K562 (cell line): ENCODE data around the gene ZNF318. TPM values are rescaled to one million over a fixed set of nuclear protein-coding genes. Genes with fewer than 3 reads are reported as not detected.

ENCODE experiments used
- ATAC-seq: fragments of 200-7000 bp; cut with Tn5 transposase; 3 replicates; pipeline ENCODE4 v1.9.1; 2020; ENCODE audit warnings: moderate library complexity
- BruUV-seq: library from RNA; stranded (reverse); fragments of 400-500 nt; replicated peaks from 2 replicates; lab custom pipeline; 2021; lab: Mats Ljungman, UMichigan
- CTCF ChIA-PET: fragments of 300-600 bp; formaldehyde crosslinking; extraction: SDS; loops from one replicate; lab custom pipeline; 2021; ENCODE audit warnings: low intra/inter-chr PET ratio; lab: Yijun Ruan, JAX
- POLR2A ChIA-PET: fragments of 300-600, 350-650 bp; sonication (Branson Sonifier 250); formaldehyde crosslinking; extraction: SDS; loops from one replicate; lab custom pipeline; 2021; ENCODE audit warnings: antibody characterized with exemption, inconsistent platforms; lab: Yijun Ruan, JAX
- DNase-seq, 4 experiments: peaks; one replicate each; pipeline versions ENCODE4 v3.0.0 to v3.0.0-alpha.2; 2011 to 2018; ENCODE audit warnings: low spot score in 3 of 4, mixed read lengths in 3 of 4; ENCODE audit errors: extremely low read depth in 1 of 4
- FAIRE-seq: peaks from 2 replicates; lab custom pipeline; 2011; peaks lifted over from hg19 to GRCh38; lab: Jason Lieb, UNC
- H2AFZ ChIP-seq: 2 replicates; pipeline ENCODE4 v1.6.0; 2011; ENCODE audit warnings: low read depth, low read length, control low read depth, inconsistent platforms
- H3K27ac ChIP-seq: fragments of 200-600 bp; 3 replicates; pipeline ENCODE4 v1.8.0; 2011; ENCODE audit warnings: low read depth, mild to moderate bottlenecking, control low read depth, inconsistent platforms, low read length, moderate library complexity, mixed read lengths; ENCODE audit errors: extremely low read depth
- H3K27me3 ChIP-seq, 2 experiments: fragments of 300-600 bp in 1 of 2; 2 replicates in 1 of 2; 3 replicates in 1 of 2; pipeline versions ENCODE4 v1.6.0 to v1.8.0; 2011; ENCODE audit warnings: inconsistent platforms in 2 of 2, low read length in 2 of 2, mild to moderate bottlenecking in 1 of 2, mixed read lengths in 1 of 2, moderate library complexity in 1 of 2; ENCODE audit not compliant: control insufficient read depth in 2 of 2, insufficient read depth in 2 of 2
- H3K36me3 ChIP-seq: fragments of 300-600 bp; 3 replicates; pipeline ENCODE4 v1.8.0; 2011; ENCODE audit warnings: mild to moderate bottlenecking, low read length, inconsistent platforms; ENCODE audit not compliant: control insufficient read depth, insufficient read depth
- H3K4me1 ChIP-seq, 2 experiments: fragments of 200-600 bp in 1 of 2; replicated peaks in 1 of 2; 2 replicates in 1 of 2; 3 replicates in 1 of 2; pipeline versions ENCODE4 v1.5.1 to v1.8.0; 2011; ENCODE audit warnings: inconsistent platforms in 2 of 2, low read length in 2 of 2, mild to moderate bottlenecking in 1 of 2, mixed read lengths in 1 of 2, moderate library complexity in 1 of 2; ENCODE audit not compliant: control insufficient read depth in 2 of 2, insufficient read depth in 2 of 2
- H3K4me2 ChIP-seq: 2 replicates; pipeline ENCODE4 v1.6.1; 2011; ENCODE audit warnings: low read length, control low read depth, inconsistent platforms, mixed read lengths; ENCODE audit not compliant: insufficient read depth
- H3K4me3 ChIP-seq: fragments of 200-600 bp; sonication (generic), shearing (Covaris generic); 2 replicates; pipeline ENCODE4 v1.5.1; 2016; ENCODE audit warnings: control low read depth, inconsistent platforms
- H3K79me2 ChIP-seq: fragments of 200-600 bp; 3 replicates; pipeline ENCODE4 v1.8.0; 2011; ENCODE audit warnings: low read length, inconsistent platforms; ENCODE audit not compliant: control insufficient read depth, insufficient read depth
- H3K9ac ChIP-seq, 2 experiments: 2 replicates each; pipeline versions ENCODE4 v1.6.0 to v1.6.1; 2011; ENCODE audit warnings: low read depth in 2 of 2, low read length in 2 of 2, control low read depth in 1 of 2, inconsistent platforms in 1 of 2, mild to moderate bottlenecking in 1 of 2, mixed read lengths in 1 of 2; ENCODE audit not compliant: insufficient read depth in 1 of 2
- H3K9me1 ChIP-seq: one replicate; pipeline ENCODE4 v1.6.0; 2011; ENCODE audit warnings: inconsistent platforms, mild to moderate bottlenecking, low read length, moderate library complexity; ENCODE audit not compliant: control insufficient read depth, insufficient read depth
- H3K9me3 ChIP-seq: replicated peaks from 2 replicates; pipeline ENCODE4 v1.5.1; 2011; ENCODE audit warnings: low read depth, low read length, inconsistent platforms; ENCODE audit not compliant: control insufficient read depth, insufficient read depth
- H4K20me1 ChIP-seq: replicated peaks from 2 replicates; pipeline ENCODE4 v1.6.1; 2011; ENCODE audit warnings: low read length, inconsistent platforms, mixed read lengths; ENCODE audit not compliant: control insufficient read depth, insufficient read depth
- NFIC ChIP-seq: fragments of 450-650 bp; IDR thresholded peaks from 2 replicates; pipeline ENCODE4 v1.6.1; 2017; ENCODE audit warnings: mild to moderate bottlenecking, inconsistent platforms
- RBM17 ChIP-seq: fragments of 200-400 bp; formaldehyde crosslinking; IDR thresholded peaks from 2 replicates; pipeline ENCODE4 v1.6.1; 2017; ENCODE audit warnings: low read depth, mild to moderate bottlenecking, low read length, borderline replicate concordance
- SNRNP70 ChIP-seq: fragments of 200-400 bp; formaldehyde crosslinking; optimal IDR thresholded peaks from 2 replicates; pipeline ENCODE3; 2017; ENCODE audit warnings: low read depth, low read length
- ZFP36 ChIP-seq: fragments of 150-350 bp; IDR thresholded peaks from 2 replicates; pipeline ENCODE4 v1.6.1; 2018; ENCODE audit warnings: low read length, low read depth; ENCODE audit not compliant: partially characterized antibody
- WGBS: fragments of 100-300 bp; shearing (Covaris generic); methylation state at CpG from one replicate; pipeline ENCODE4 v1.1.6; 2016; ENCODE audit warnings: low coverage, mixed read lengths; ENCODE audit not compliant: insufficient coverage; ENCODE audit errors: missing lambda C conversion rate; 5-methylcytosine and 5-hydroxymethylcytosine counted together
- in situ Hi-C: fragments of 300-500 bp; cut with MboI; formaldehyde crosslinking; loops from 4 replicates; pipeline ENCODE4 v1.15.0; 2018; ENCODE audit warnings: inconsistent platforms, mixed read lengths
- intact Hi-C: fragments of 100-400 bp; cut with micrococcal nuclease; formaldehyde crosslinking; loops from 2 replicates; pipeline ENCODE4 v1.14.2; 2022
- polyA plus RNA-seq, 8 experiments: library from polyadenylated mRNA; depleted of rRNA in 4 of 8; stranded (reverse) in 5 of 8; unstranded in 3 of 8; fragments of >200 nt; fragmentation: Nextera tagmentation in 2 of 8; fragmentation: Illumina TruSeq in 1 of 8; extraction: Ambion mirVana in 2 of 8; extraction: Trizol in 1 of 8; gene quantifications; 2 replicates each; pipeline versions ENCODE4 v1.2.1 to v1.2.3, GENCODE V29; 2011 to 2014; ENCODE audit warnings: inconsistent platforms in 1 of 8, missing spikeins in 1 of 8
- total RNA-seq, 7 experiments: library from RNA; depleted of rRNA in 6 of 7; stranded (reverse); fragments of >200 nt in 6 of 7; fragmentation: Illumina TruSeq in 2 of 7; extraction: Trizol in 2 of 7; gene quantifications; 2 replicates each; pipeline versions ENCODE4 v1.2.1 to v1.2.3, GENCODE V29; 2011 to 2021; ENCODE audit warnings: low replicate concordance in 1 of 7

ZNF318 gene
- total and polyA plus RNA-seq, 9 of the 15 experiments (the other 6 are each of a cell fraction or from before 2014, with no cell fraction given) = 3.2 to 19.0 (median 9.2) TPM

- Histone ChIP-seq H3K27ac (no peak overlapping the region), H3K9me1 (no peaks in the 10 kb centered on the region), H3K36me3 (no peaks in the 10 kb centered on the region), H3K9ac (no peak overlapping the region), H2AFZ (no peak overlapping the region)
- 46% methylated on average over 4 of the region's 4 CpGs for WGBS
- POLR2A ChIA-PET = interaction anchor here (0.7 to 1.4 kb wide), 4 partner anchors 9 to 240 kb away, joined by 3 to 8 read pairs (median 4); no protein-coding TSS in a partner anchor
- TF ChIP-seq NFIC (peak; percentile 83), RBM17 (no peak)
- TF ChIP-seq, all 486 proteins: peak for 1
- no peaks in the 10 kb centered on the region for H3K9me3 ChIP-seq
- no peaks in the 10 kb centered on the region for H4K20me1 ChIP-seq
- intact Hi-C loops = loop anchor here (5.0 kb wide), 1 partner anchor 133 kb away; no protein-coding TSS in a partner anchor
- ATAC-seq (no peak), FAIRE-seq (no peak), DNase-seq (no peak)
- CTCF ChIA-PET = no interaction called here
- H3K27me3 ChIP-seq = peaks cover 0 to 12% of the 10 kb centered on the region in 2 experiments; a peak in 3 of 5 replicates
- BruUV-seq = no TSS peak
- H3K4me1 ChIP-seq = peaks cover 18 to 20% of the 10 kb centered on the region in 2 experiments
- in situ Hi-C loops = no loop called here
- no peak overlapping the region for H3K4me2 ChIP-seq
- H3K4me3 ChIP-seq = no peak overlapping the region
- H3K79me2 ChIP-seq = no peaks in the 10 kb centered on the region
These were observed 26.3 kb upstream of the ZNF318 start for GRCh38 chr6:43395776-43396175.

DNA sequence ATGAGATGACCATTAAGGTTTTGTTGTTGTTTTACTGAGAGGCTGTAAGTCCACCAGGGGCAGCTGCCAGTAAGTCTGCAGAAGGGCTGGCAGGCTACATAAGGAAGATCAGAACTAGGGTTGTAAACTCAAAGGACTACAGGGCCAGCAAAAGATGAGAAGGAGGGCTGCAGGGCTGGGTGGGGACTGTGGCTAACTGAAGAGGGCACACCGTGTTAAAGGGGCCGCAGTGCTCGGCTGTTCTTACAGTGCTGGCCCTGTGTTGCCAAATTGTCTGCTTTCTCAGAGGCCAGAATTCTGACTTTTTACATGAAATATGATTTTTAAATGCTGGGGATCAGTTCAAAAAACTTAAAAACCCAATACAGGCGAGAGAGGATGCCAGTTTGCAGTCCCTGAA lies 25.5 kb upstream of the ZNF318 start:
- no peak overlapping the region for H3K9ac ChIP-seq
- DNase-seq (no peak), FAIRE-seq (no peak), ATAC-seq (no peak)
- peaks cover 2 to 12% of the 10 kb centered on the region in 2 experiments; a peak in 4 of 5 replicates for H3K27me3 ChIP-seq
- WGBS = 73% methylated on average over 4 of the region's 4 CpGs
- H3K9me3 ChIP-seq = no peaks in the 10 kb centered on the region
- H4K20me1 ChIP-seq = no peaks in the 10 kb centered on the region
- H3K4me1 ChIP-seq = peaks cover 18 to 28% of the 10 kb centered on the region in 2 experiments
- no peaks in the 10 kb centered on the region for H3K79me2 ChIP-seq
- peak; percentile 57 for TF ChIP-seq ZFP36
- no peak for TF ChIP-seq SNRNP70
- CTCF ChIA-PET = no interaction called here
- no peak overlapping the region for H3K4me3 ChIP-seq
- no peak overlapping the region for H3K4me2 ChIP-seq
- no peaks in the 10 kb centered on the region for H3K9me1 ChIP-seq
- H3K27ac ChIP-seq = no peak overlapping the region
- in situ Hi-C loops (no loop called here), intact Hi-C loops (loop anchor here (5.0 kb wide), 1 partner anchor 133 kb away; no protein-coding TSS in a partner anchor)
- BruUV-seq = no TSS peak
- H2AFZ ChIP-seq = no peak overlapping the region
- POLR2A ChIA-PET = interaction anchor here (0.6 to 1.4 kb wide), 4 partner anchors 38 to 857 kb away, joined by 3 to 4 read pairs (median 3); no protein-coding TSS in a partner anchor
- H3K36me3 ChIP-seq = no peaks in the 10 kb centered on the region
